Muscle layer of duodenum (tissue), 2 donors: Measurements from ENCODE around the gene UBXN6.

Source experiments
- H3K27ac ChIP-seq: one replicate; pipeline ENCODE4 v1.7.0; 2013; ENCODE audit warnings: mild to moderate bottlenecking, low read length
- H3K27me3 ChIP-seq: one replicate; pipeline ENCODE4 v1.7.0; 2013; ENCODE audit warnings: low read depth, mild to moderate bottlenecking, control low read depth, low read length
- H3K36me3 ChIP-seq, 2 donors: one replicate each; pipeline ENCODE4 v1.7.0; 2013; ENCODE audit warnings: low read length in 2 of 2, control low read depth in 1 of 2, mild to moderate bottlenecking in 1 of 2; ENCODE audit not compliant: insufficient read depth in 2 of 2, control insufficient read depth in 1 of 2
- H3K4me1 ChIP-seq, 2 donors: one replicate each; pipeline ENCODE4 v1.7.0; 2013; ENCODE audit warnings: low read length in 2 of 2, mild to moderate bottlenecking in 2 of 2, control low read depth in 1 of 2, moderate library complexity in 1 of 2; ENCODE audit not compliant: insufficient read depth in 2 of 2, control insufficient read depth in 1 of 2
- H3K4me3 ChIP-seq, 2 donors: one replicate each; pipeline ENCODE4 v1.7.0; 2013; ENCODE audit warnings: low read length in 2 of 2, low read depth in 1 of 2, mild to moderate bottlenecking in 1 of 2
- H3K9me3 ChIP-seq, 2 donors: one replicate each; pipeline ENCODE4 v1.7.0; 2013; ENCODE audit warnings: low read length in 2 of 2, control low read depth in 1 of 2, mild to moderate bottlenecking in 1 of 2; ENCODE audit not compliant: control insufficient read depth in 1 of 2
- donor health status: healthy.

Gene UBXN6

GRCh38 chr19:4501691-4502090, 44.1 kb upstream of the UBXN6 start:
- H3K9me3 ChIP-seq, result no peaks in the 10 kb centered on the region
- H3K36me3 ChIP-seq, result peaks cover 0 to 77% of the 10 kb centered on the region in 2 donors
- H3K27ac ChIP-seq, result no peak overlapping the region

GRCh38 chr19:4500841-4501591, 43.4 kb upstream of the UBXN6 start:
- Histone ChIP-seq H3K36me3 (peaks cover 0 to 77% of the 10 kb centered on the region in 2 donors), H3K9me3 (no peaks in the 10 kb centered on the region), H3K4me3 (no peak overlapping the region), H3K4me1 (peaks cover 0 to 20% of the 10 kb centered on the region in 2 donors), H3K27ac (no peak overlapping the region), H3K27me3 (no peaks in the 10 kb centered on the region)

More at GRCh38 chr19:4501691-4502090, 44.1 kb upstream of the UBXN6 start:
- Histone ChIP-seq H3K27me3 (no peaks in the 10 kb centered on the region), H3K4me3 (no peak overlapping the region), H3K4me1 (peaks cover 0 to 24% of the 10 kb centered on the region in 2 donors)

DNA sequence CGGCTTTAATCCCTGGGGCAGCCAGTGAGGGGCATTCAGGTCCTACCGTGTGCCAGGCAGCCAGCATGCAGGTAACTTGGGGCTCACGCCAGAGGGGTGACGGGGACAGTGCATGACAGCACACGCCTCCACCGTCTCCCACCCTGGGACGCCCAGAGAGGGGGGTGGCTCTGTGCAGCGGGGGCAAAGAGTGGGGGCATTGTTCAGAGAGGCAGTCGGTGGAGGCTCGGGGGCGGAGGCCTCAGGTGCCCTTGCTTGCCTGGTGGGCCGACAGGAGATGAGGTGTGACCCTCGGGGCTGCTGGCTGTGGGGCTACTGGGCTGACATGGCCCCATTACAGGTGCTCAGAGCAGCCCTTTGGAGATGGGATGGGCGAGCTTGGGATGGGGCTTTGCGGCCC, 42.3 kb upstream of the UBXN6 start:
- no peak overlapping the region for H3K4me3 ChIP-seq
- H3K27ac ChIP-seq, result no peak overlapping the region
- H3K9me3 ChIP-seq, result no peaks in the 10 kb centered on the region
- H3K27me3 ChIP-seq, result no peaks in the 10 kb centered on the region
- peaks cover 0 to 9% of the 10 kb centered on the region in 2 donors for H3K4me1 ChIP-seq
- peaks cover 0 to 75% of the 10 kb centered on the region in 2 donors for H3K36me3 ChIP-seq

DNA sequence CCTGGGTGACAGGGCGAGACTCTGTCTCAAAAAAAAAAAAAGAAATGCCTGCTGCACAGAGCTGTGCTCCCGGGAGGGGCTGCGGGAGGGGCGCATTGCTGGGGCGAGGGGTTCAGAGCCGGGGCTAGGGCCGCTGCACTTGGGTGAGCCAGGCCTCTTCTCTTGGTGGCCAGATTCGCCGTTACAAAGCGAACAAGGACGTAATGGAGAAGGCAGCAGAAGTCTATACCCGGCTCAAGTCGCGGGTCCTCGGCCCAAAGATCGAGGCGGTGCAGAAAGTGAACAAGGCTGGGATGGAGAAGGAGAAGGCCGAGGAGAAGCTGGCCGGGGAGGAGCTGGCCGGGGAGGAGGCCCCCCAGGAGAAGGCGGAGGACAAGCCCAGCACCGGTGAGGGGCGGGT, 41.7 kb upstream of the UBXN6 start:
- no peaks in the 10 kb centered on the region for H3K9me3 ChIP-seq
- H3K4me3 ChIP-seq, result no peak overlapping the region
- H3K27ac ChIP-seq, result no peak overlapping the region
- peaks cover 0 to 3% of the 10 kb centered on the region in 2 donors for H3K4me1 ChIP-seq
- no peaks in the 10 kb centered on the region for H3K27me3 ChIP-seq
- H3K36me3 ChIP-seq, result peaks cover 0 to 75% of the 10 kb centered on the region in 2 donors

DNA sequence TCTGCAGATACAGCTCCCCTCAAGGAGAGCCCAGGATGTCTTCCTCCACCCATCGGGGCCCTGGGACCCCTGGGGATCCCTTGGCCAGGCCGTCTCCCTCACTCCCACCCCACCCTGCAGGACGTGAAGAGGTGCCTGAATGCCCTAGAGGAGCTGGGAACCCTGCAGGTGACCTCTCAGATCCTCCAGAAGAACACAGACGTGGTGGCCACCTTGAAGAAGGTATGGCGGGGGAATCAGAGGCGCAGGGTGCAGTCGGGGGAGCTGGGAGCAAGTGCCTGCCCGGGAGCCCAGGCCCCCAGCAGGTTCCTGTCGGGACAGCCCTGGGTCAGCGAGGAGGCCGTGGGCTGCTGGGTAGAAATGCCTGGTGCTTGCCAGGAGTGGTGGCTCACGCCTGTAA, 41.1 kb upstream of the UBXN6 start:
- no peaks in the 10 kb centered on the region for H3K27me3 ChIP-seq
- H3K9me3 ChIP-seq, result no peaks in the 10 kb centered on the region
- H3K27ac ChIP-seq, result no peak overlapping the region
- peaks cover 0 to 75% of the 10 kb centered on the region in 2 donors for H3K36me3 ChIP-seq
- no peaks in the 10 kb centered on the region for H3K4me1 ChIP-seq
- no peak overlapping the region for H3K4me3 ChIP-seq

DNA sequence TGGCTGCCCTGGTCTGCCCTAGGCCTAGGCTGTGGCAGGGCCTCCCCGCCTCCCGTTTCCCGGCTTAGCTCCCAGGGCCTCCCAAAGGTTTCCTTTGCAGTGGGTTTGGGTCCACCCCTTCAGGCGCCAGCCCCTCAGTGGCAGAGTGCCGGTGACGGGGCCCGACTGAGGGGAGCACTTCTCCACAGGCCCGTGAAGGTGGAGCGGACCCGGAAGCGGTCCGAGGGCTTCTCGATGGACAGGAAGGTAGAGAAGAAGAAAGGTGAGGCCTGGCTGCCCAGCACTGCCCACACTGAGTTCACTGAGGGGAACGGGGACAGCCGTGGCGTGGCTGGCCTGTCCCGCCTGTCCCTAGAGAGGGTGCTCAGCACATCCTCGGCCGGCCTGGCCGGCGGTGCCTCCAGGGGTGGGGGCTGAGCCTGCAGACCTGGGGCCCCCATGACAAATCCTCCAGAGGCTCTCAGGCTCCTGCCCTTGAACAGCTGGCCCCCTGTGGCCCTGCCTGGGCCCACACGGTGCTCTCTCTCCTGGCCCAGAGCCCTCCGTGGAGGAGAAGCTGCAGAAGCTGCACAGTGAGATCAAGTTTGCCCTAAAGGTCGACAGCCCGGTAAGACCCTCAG, 40.3 kb upstream of the UBXN6 start:
- Histone ChIP-seq H3K27ac (no peak overlapping the region), H3K4me1 (no peaks in the 10 kb centered on the region), H3K4me3 (no peak overlapping the region), H3K27me3 (no peaks in the 10 kb centered on the region), H3K9me3 (no peaks in the 10 kb centered on the region), H3K36me3 (peaks cover 0 to 74% of the 10 kb centered on the region in 2 donors)

GRCh38 chr19:4496304-4496703, 38.7 kb upstream of the UBXN6 start:
- no peak overlapping the region for H3K4me3 ChIP-seq
- H3K9me3 ChIP-seq, result no peaks in the 10 kb centered on the region
- H3K27ac ChIP-seq, result no peak overlapping the region
- H3K4me1 ChIP-seq, result no peaks in the 10 kb centered on the region
- H3K27me3 ChIP-seq, result no peaks in the 10 kb centered on the region
- H3K36me3 ChIP-seq, result peaks cover 7 to 65% of the 10 kb centered on the region in 2 donors

GRCh38 chr19:4495471-4495870, 37.9 kb upstream of the UBXN6 start:
- Histone ChIP-seq H3K27me3 (no peaks in the 10 kb centered on the region), H3K4me3 (no peak overlapping the region), H3K27ac (no peak overlapping the region), H3K4me1 (no peaks in the 10 kb centered on the region), H3K36me3 (peaks cover 8 to 59% of the 10 kb centered on the region in 2 donors), H3K9me3 (no peaks in the 10 kb centered on the region)

DNA sequence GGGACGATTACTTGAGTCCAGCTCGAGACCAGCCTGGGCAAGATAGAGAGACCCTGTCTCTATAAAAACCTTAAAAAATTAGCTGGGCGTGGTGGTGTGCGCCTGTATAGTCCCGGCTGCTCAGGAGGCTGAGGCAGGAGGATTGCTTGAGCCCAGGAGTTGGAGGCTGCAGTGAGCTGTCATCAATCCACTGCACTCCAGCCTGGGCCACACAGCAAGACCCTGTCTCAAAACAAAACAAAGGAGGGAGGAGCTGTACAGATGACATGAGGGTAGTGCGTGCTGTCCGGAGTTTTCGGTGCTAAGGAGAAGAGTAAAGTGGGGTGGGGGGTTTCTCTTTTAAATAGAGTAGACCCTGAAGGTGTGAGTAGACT, 37.1 kb upstream of the UBXN6 start:
- Histone ChIP-seq H3K27ac (no peak overlapping the region), H3K27me3 (no peaks in the 10 kb centered on the region), H3K36me3 (peaks cover 12 to 67% of the 10 kb centered on the region in 2 donors), H3K4me3 (no peak overlapping the region), H3K9me3 (no peaks in the 10 kb centered on the region), H3K4me1 (no peaks in the 10 kb centered on the region)

DNA sequence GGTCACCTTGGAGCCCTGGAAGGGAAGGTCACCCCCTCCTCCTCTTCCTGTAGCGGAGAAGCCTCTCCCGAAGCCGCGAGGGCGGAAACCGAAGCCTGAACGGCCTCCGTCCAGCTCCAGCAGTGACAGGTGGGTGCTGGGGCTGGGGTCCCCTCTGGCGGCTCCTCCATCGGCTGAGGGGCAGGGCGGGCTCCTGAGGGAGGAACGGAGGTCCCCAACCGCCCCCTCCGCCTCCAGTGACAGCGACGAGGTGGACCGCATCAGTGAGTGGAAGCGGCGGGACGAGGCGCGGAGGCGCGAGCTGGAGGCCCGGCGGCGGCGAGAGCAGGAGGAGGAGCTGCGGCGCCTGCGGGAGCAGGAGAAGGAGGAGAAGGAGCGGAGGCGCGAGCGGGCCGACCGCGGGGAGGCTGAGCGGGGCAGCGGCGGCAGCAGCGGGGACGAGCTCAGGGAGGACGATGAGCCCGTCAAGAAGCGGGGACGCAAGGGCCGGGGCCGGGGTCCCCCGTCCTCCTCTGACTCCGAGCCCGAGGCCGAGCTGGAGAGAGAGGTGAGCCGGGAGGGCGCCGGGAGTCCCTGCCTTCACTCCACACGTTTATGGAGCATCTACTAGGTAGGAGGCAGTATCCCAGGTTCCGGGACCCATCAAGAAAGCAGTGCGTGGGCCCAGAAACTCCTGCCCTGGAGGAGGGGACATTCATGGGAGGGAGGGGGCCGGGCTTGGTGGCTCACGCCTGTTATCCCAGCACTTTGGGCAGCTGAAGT, 36.5 kb upstream of the UBXN6 start:
- Histone ChIP-seq H3K4me1 (no peaks in the 10 kb centered on the region), H3K36me3 (peaks cover 14 to 72% of the 10 kb centered on the region in 2 donors), H3K4me3 (no peak overlapping the region)

DNA sequence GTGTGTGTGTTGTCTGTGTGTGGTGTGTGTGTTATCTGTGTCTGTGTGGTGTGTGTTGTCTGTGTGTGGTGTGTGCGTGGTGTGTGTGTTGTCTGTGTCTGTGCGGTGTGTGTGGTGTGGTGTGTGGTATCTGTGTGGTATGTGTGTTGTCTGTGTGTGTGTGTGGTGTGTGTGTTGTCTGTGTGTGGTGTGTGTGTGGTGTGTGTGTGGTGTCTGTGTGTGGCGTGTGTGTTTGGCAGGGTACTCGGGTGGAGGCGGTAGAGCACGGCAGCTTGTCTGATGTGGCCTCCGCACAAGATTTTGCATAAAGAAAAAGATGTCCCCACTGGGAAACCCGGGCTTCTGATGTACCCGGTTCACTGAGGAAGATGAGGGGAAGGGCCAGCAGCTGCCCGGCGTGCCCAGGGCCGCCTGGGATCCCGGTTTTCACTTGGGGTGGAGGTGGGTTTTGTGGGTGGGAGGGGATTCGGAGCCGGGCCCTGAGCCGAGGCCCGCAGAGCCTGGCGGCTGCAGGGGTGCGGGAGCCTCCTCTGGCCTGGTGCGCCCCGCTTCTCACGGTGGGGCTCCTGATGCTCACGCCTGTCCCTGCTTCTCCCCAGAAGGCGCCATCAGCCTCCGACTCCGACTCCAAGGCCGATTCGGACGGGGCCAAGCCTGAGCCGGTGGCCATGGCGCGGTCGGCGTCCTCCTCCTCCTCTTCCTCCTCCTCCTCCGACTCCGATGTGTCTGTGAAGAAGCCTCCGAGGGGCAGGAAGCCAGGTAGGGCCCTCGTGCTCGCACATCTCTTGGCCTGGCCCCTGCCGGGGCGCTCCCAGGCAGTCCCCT, 35.7 kb upstream of the UBXN6 start:
- H3K36me3 ChIP-seq, result peaks cover 14 to 74% of the 10 kb centered on the region in 2 donors
- H3K27ac ChIP-seq, result no peak overlapping the region
- H3K4me3 ChIP-seq, result no peak overlapping the region

More for the DNA sequence above, 36.5 kb upstream of the UBXN6 start:
- H3K27ac ChIP-seq, result no peak overlapping the region
- H3K27me3 ChIP-seq, result no peaks in the 10 kb centered on the region
- H3K9me3 ChIP-seq, result no peaks in the 10 kb centered on the region

More for the DNA sequence above, 35.7 kb upstream of the UBXN6 start:
- no peaks in the 10 kb centered on the region for H3K4me1 ChIP-seq
- H3K9me3 ChIP-seq, result no peaks in the 10 kb centered on the region
- no peaks in the 10 kb centered on the region for H3K27me3 ChIP-seq
